Inflammatory macrophage treated with lipopolysaccharide for 4 hours (primary cell): ENCODE measurements around the gene MAML3.
A peak's percentile ranks its signal among the peaks of the same experiment; 100 is the strongest.

Experiments used
- DNase-seq: peaks from one replicate; pipeline ENCODE4 v3.0.0-alpha.2; 2020

Gene MAML3

DNA sequence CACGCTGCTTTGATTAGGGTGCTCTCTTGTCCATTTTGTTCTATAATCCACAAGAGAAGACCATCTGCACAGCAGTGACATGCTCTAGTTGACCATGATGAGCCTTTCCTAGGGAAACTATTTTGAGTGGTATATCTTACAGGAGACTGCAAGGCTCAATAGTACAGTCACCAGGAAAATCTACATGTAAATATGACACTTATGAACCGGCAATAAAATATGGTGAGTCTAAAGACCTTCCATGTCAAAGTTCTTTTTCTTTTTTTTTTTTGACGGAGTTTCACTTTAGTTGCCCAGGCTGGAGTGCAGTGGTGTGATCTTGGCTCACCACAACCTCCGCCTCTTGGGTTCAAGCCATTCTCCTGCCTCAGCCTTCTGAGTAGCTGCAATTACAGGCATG, 384.6 kb downstream of the MAML3 start:
- DNase-seq = no peak

DNA sequence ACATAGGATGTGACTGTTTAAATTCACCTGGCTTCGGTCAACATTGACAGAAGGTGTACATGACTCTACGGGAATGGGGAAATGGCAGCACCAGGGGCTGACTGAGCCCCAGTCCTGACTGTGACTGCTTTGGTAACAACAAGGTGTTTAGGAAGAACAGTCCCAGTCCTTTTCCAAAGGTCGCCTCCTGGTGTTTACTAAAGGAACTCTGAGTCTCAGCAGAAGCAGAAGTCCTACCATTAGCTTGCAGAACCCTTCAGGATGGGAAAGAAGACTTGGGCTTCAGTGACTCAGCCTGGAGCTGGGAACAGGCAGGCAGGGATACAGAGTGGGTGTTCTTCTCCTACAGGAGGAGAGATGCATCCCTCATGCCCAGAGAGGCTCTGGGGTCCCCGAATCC, 385.1 kb downstream of the MAML3 start:
- peak; percentile 30 for DNase-seq

DNA sequence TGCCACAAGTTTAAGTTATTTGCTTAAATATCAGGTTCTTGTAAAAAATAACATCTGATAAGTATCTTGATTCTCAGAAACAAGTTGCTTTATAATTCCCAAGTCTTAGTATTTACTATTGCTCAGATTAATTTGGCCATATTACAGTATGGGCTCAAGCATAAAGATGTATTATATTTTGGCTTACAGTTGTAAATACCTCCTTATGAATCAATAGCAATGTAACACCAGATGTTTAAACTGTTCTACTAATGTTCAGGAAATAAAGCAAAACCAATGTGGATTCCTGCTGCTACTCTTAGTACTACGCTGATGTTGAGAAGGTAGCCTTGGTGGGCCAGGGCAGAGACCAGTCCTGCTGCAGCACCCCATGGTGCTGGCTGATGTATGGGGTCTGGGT, 385.6 kb downstream of the MAML3 start:
- no peak for DNase-seq

GRCh38 chr4:139767585-139767984, 386.4 kb downstream of the MAML3 start:
- DNase-seq = no peak

- DNase-seq = peak; percentile 80
Measured at GRCh38 chr4:139767168-139767567, 386.8 kb downstream of the MAML3 start.

DNA sequence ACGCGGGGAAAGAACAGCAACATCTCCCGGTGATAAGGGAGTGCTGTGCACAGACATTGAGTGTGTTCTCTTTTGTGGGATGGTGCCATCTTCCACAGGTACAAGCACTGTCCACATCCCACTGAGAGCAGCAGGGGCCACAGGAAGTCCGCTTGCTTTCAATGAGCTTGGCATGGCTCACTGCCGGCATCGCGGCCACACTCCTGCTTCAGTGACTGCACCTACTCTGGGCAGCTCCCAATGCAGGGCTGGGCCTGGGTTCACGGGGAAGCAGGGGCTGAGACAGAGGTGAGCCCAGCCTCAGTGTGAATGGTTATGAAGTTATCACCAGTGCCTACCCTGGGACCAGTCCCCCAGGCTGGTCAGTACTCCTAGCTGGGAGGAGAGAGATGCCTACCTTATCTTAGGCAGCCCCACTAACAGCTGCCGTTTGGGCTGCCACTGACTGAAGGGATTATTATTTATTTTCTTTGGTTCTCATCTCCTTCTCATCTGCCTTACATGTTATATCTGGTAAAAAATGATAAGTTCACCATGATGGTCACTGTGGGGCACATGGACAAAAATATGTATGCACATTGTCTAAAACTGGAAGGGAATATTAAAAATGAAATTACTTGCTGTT, 389.2 kb downstream of the MAML3 start:
- no peak for DNase-seq

DNA sequence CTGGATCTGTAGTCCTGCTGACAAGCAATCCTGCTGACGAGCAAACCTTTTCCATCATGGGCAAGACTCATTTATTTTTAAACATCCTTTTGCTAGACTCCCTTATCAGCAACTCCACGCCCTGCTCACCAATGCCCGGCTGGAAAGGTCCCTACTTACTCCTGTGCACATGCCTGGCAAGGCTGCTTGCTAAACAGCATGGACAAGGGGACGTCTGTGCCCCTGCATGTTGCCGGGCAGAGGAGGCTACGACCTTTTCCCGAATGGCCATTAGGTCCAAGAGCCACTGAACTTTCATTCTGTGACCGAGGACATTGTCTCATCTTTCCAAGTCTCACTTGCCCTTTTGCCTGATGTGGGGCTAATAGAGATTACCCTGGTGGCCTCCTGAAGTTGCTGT, 389.8 kb downstream of the MAML3 start:
- no peak for DNase-seq

- DNase-seq = peak; percentile 34
Measured at GRCh38 chr4:139763672-139764071, 390.3 kb downstream of the MAML3 start.

GRCh38 chr4:139763205-139763604, 390.8 kb downstream of the MAML3 start:
- no peak for DNase-seq

DNA sequence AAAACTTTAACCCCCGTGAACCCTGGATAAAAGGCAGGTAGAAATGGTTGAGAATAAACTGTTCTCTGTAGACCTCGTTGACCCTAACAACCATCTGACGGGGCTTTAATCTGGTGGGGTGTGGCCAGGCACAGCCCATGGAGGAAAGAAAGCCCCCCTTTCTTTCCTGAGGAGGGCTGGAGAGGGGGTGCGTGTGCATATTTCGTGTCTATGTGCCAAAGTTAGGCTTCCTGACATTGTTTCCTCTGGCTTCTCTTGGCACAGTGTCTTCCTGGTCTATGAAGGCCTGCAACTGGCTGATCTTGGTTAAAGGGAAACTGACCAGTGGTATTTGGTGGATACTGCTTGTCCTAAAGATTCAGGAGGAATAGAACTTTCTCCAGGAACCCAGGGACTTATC, 391.3 kb downstream of the MAML3 start:
- no peak for DNase-seq

DNA sequence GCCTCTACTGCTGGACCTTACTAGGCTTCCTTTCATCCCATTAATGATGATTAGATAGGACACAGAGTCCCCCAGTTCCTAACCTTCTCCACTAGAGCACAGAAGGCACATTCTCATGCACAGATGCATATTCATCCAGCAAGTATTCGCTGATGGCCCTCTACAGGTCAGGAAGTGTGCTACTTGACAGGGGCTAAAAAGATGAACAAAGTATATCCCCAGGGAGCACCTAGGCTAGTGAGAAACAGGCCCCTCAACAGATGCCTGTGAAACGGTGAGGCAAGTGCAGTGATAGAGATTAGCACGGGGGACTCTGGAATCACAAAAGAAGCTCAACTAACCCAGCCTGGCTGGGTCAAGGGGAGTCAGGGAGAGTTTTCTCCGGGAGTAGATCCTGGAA, 392.5 kb downstream of the MAML3 start:
- no peak for DNase-seq

GRCh38 chr4:139760567-139760966, 393.4 kb downstream of the MAML3 start:
- DNase-seq = no peak

DNA sequence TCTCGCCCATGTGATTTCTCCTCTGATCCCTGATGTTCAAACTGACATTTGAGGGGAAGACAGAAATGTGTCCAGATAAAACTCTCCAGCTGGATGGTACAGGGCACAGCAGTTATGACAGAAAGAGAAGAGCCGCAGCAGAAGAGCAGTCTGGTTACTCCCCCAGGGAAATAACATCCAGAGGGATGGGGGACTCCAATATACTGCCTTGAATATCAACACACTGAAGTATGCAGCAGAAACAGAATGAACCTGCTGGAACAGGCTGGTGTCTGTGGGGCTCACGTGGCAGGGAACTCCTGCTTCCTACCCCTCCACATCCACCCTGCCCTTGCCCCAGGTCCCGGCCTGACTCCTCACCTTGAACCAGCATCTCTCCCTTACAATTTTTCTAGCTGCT, 394.9 kb downstream of the MAML3 start:
- no peak for DNase-seq

DNA sequence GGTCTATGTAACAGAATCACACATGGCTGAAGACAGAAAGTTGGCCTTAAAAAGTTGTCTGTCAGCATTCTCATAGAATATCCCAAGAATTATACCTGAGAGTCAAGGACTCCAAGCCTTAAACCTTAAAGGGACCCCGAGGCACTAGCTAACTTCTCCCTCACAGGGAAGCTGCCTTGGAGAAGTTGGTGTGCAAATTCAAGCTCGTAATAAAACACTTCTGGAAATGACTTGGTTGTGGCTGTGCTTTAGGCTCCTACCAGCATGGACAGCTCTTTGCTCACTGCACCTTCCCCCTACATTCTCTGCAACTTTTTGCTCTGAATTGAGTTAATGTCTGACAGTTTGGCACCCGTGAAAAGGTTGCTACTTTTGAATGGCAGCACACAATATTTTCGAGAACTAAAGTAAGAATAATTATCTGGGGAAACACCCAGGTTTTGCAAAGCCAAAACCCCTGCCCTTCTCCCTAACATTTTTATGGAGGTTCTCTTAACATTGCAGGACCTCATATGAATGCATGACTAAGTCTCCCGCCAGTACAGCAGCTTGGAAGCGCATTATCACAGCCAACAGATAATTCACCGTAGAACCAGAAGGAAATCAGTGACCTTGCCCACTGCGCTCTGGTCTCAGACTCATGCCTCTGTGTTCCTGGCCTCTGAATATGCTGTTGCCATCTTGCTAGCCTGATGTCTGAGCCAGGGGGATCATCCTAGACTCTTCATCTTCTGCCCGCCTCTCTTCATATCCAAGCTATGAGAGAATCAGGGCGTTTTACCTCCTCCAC, 397.4 kb downstream of the MAML3 start:
- no peak for DNase-seq

- DNase-seq = no peak
Measured at GRCh38 chr4:139754938-139755337, 399.0 kb downstream of the MAML3 start.

- no peak for DNase-seq
Measured at GRCh38 chr4:139753686-139754085, 400.3 kb downstream of the MAML3 start.

DNA sequence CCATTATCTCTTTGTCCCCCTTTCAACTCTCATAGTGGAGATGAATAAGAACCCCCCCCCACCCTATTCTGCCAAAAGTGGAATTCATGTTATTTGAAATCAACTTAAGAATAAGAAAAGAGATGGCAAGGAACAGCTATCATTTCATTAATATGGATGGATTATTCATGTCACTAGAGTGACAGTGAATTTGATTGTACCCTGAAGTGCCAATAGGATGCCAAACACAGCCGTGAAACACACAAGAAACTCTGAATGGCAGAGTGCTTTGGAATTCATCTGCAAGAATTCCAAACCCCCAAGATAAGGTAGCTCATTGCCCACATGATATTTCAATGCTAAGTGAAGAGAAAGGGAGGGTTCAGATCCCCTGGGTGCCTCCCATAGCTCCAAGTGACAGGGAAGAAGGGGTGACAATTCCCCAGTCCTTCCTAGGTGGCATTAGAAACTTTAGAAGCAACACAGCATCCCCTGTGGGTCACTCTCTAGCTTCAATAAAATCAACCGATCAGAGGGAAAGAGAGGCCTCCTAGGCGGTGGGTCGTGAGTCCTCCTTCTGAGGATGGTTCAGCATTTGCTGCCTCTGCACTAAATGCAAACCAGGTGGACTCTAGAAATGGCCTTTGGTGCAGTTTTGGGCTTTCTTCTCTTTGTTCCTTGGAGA, 404.0 kb downstream of the MAML3 start:
- no peak for DNase-seq

- no peak for DNase-seq
Measured at GRCh38 chr4:139749338-139749737, 404.6 kb downstream of the MAML3 start.

DNA sequence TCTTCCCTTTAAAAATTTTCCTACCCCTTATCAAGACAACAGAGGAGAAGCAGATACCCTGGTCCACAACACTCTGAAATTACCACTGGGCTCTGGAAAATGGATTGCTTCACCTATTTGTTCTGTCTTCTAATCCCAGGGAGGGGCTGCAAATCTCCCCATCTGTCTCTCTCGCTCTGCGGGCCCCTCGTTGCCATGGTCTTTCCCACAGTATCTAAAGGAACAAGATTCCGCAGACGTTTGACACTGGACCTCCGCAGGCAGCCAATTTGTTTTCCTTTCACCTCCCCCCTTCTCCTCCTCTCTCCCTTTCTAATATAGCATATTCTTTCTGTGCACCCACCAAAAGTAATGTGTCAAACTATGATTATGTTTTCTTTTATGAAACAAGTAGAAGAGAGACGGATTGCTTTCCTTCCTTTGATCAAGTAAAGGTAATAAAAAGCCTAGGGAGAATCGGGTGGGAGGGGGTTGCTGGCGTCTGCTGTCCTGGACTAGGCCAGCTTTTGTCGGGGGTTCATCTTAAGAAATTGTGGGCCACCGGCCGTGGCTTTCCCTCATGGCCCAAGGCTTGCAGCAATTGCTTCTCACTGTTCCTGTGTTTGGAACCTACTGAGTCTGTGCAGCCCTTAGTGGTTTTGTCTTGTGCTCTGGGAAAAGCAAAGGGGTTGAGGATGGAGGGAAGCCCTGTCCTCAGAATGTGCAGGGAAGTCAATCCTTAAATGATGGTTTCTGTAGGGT, 407.4 kb downstream of the MAML3 start:
- no peak for DNase-seq

DNA sequence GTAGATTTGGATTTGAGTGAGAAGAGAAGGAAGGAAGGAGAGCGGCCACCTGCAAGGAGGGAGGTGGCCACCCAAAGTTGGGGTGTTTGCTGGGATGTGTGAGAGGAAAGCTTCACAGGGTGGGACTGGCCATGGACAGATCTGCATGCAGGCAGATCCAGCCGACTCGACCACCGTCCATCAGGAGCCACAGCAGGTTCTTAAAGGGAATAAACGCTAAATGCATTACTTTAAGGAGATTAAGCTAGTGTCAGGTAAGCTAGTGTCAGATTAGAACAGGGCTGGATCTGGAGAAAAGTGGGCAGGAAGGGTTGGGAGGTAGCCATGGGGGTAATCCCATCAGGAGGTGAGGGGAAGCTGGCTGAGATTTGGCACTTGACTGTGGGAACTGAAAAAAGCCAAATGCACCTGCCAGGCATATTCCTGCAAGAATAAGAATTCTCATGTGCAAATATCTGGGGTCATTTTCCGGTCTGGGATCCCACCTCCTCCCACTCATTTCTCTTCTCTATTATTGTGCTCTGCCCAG, 408.8 kb downstream of the MAML3 start:
- no peak for DNase-seq

- no peak for DNase-seq
Measured at GRCh38 chr4:139744232-139744631, 409.8 kb downstream of the MAML3 start.

GRCh38 chr4:139743027-139743426, 411.0 kb downstream of the MAML3 start:
- no peak for DNase-seq

- DNase-seq = peak; percentile 85
Measured at GRCh38 chr4:139740531-139741041, 413.4 kb downstream of the MAML3 start.
